Activated CD8-positive, alpha-beta T cell treated with anti-CD3 and anti-CD28 coated beads, Interleukin-2, amount 10 ng/mL, durations not matched to agents 7 days and 5 days (primary cell): Measurements from ENCODE around the gene GGA3. TPM values are rescaled to one million over a fixed set of nuclear protein-coding genes. Genes with fewer than 3 reads are reported as not detected.
"Not testable (repeated sequence)": the region's sequence is repeated elsewhere in the genome, so short reads cannot be mapped to it uniquely, and the experiment has no call there.

Source experiments
- ATAC-seq: fragments of 150-1000 bp; cut with Tn5 transposase; one replicate; pipeline ENCODE4 v1.10.0; 2021; ENCODE audit warnings: moderate library complexity
- CTCF ChIA-PET: fragments of 350-600 bp; sonication (Branson Sonifier 250); formaldehyde crosslinking; loops from one replicate; lab custom pipeline; 2021; ENCODE audit warnings: antibody characterized with exemption; lab: Charles Lee
- POLR2A ChIA-PET: fragments of 350-600 bp; sonication (Branson Sonifier 250); formaldehyde crosslinking; loops from one replicate; lab custom pipeline; 2021; ENCODE audit warnings: antibody characterized with exemption; lab: Charles Lee
- DNase-seq: peaks from one replicate; pipeline ENCODE4 v3.0.0-alpha.2; 2020
- H3K27ac Mint-ChIP-seq: one replicate; pipeline ENCODE4 v1.8.0; 2021; ENCODE audit warnings: mild to moderate bottlenecking, mixed read lengths
- H3K27me3 Mint-ChIP-seq: one replicate; pipeline ENCODE4 v1.8.0; 2021; ENCODE audit warnings: low read depth, mixed read lengths
- H3K36me3 Mint-ChIP-seq: one replicate; pipeline ENCODE4 v1.8.0; 2021; ENCODE audit warnings: low read depth, mixed read lengths
- H3K4me1 Mint-ChIP-seq: one replicate; pipeline ENCODE4 v1.8.0; 2021; ENCODE audit warnings: low read depth, mixed read lengths
- H3K4me3 Mint-ChIP-seq: one replicate; pipeline ENCODE4 v1.8.0; 2021; ENCODE audit warnings: mild to moderate bottlenecking, mixed read lengths
- H3K9me3 Mint-ChIP-seq: one replicate; pipeline ENCODE4 v1.8.0; 2022; ENCODE audit warnings: mixed read lengths; ENCODE audit not compliant: insufficient read depth
- total RNA-seq, 2 experiments: library from RNA; stranded (reverse); gene quantifications; one replicate each; pipeline ENCODE4 v1.2.3, GENCODE V29; 2021

Gene GGA3
- total RNA-seq, 2 experiments from 2014 or later = 65.7 to 75.4 TPM

- no peaks in the 10 kb centered on the region for H3K27me3 Mint-ChIP-seq
- peaks cover 25% of the 10 kb centered on the region for H3K36me3 Mint-ChIP-seq
- H3K9me3 Mint-ChIP-seq = no peaks in the 10 kb centered on the region
- ATAC-seq (peak; percentile 14), DNase-seq (peak; percentile 83)
- peak overlapping the region; percentile 100 for H3K27ac Mint-ChIP-seq
- ChIA-PET CTCF (interaction anchor here (0.5 to 3.5 kb wide), 23 partner anchors 12 to 291 kb away, joined by 3 to 75 read pairs (median 6); partner anchors contain the start of genes GGA3, GRB2, MIF4GD and MRPS7), POLR2A (interaction anchor here (0.6 to 3.8 kb wide), 23 partner anchors 7 to 417 kb away, joined by 3 to 76 read pairs (median 5); partner anchors contain the start of genes FDXR, GGA3, GRB2 and MIF4GD)
- peaks cover 27% of the 10 kb centered on the region for H3K4me1 Mint-ChIP-seq
- H3K4me3 Mint-ChIP-seq = peak overlapping the region; percentile 97
Observed at GRCh38 chr17:75289832-75290337, 28.5 kb upstream of the GGA3 start.

- POLR2A ChIA-PET = interaction anchor here (0.6 to 3.8 kb wide), 27 partner anchors 8 to 416 kb away, joined by 3 to 76 read pairs (median 5); partner anchors contain the start of genes FDXR, GGA3, GRB2 and MIF4GD
- Mint-ChIP-seq H3K4me1 (peaks cover 27% of the 10 kb centered on the region), H3K9me3 (no peaks in the 10 kb centered on the region), H3K27me3 (no peaks in the 10 kb centered on the region), H3K4me3 (peak within 1 kb of the TSS; percentile 97), H3K36me3 (peaks cover 26% of the 10 kb centered on the region), H3K27ac (peak within 1 kb of the TSS; percentile 100)
- ATAC-seq (peak; percentile 92), DNase-seq (peak; percentile 99)
- CTCF ChIA-PET = interaction anchor here (0.5 to 3.5 kb wide), 28 partner anchors 11 to 312 kb away, joined by 3 to 75 read pairs (median 5); partner anchors contain the start of genes GGA3, GRB2, MIF4GD and MRPS7
Observed at GRCh38 chr17:75289115-75289831, 27.9 kb upstream of the GGA3 start, which contains the start of gene SLC25A19. Gene SLC25A19 (minus strand): TSS chr17:75289433. CDS start chr17:75286764, 2,669 bp downstream.

- H3K9me3 Mint-ChIP-seq = no peaks in the 10 kb centered on the region
- peak; percentile 28 for ATAC-seq
- peaks cover 27% of the 10 kb centered on the region for H3K4me1 Mint-ChIP-seq
- H3K27me3 Mint-ChIP-seq = no peaks in the 10 kb centered on the region
- H3K36me3 Mint-ChIP-seq = peaks cover 27% of the 10 kb centered on the region
- peak overlapping the region; percentile 97 for H3K4me3 Mint-ChIP-seq
- ChIA-PET POLR2A (interaction anchor here (0.7 to 3.8 kb wide), 24 partner anchors 8 to 416 kb away, joined by 3 to 76 read pairs (median 5); partner anchors contain the start of genes FDXR, GGA3, GRB2 and MIF4GD), CTCF (interaction anchor here (0.6 to 3.5 kb wide), 26 partner anchors 11 to 313 kb away, joined by 3 to 75 read pairs (median 6); partner anchors contain the start of genes GGA3, GRB2, MIF4GD and MRPS7)
- H3K27ac Mint-ChIP-seq = peak overlapping the region; percentile 100
- peak; percentile 67 for DNase-seq
Observed at GRCh38 chr17:75288770-75289114, 27.3 kb upstream of the GGA3 start.

- Mint-ChIP-seq H3K4me1 (peaks cover 27% of the 10 kb centered on the region), H3K27me3 (no peaks in the 10 kb centered on the region), H3K4me3 (peak overlapping the region; percentile 97), H3K27ac (peak overlapping the region; percentile 100), H3K36me3 (peaks cover 31% of the 10 kb centered on the region), H3K9me3 (no peaks in the 10 kb centered on the region)
- ChIA-PET POLR2A (interaction anchor here (0.9 to 3.8 kb wide), 17 partner anchors 8 to 379 kb away, joined by 3 to 76 read pairs (median 6); partner anchors contain the start of genes GGA3, GRB2, MIF4GD and MRPS7), CTCF (interaction anchor here (1.1 to 3.2 kb wide), 8 partner anchors 10 to 174 kb away, joined by 3 to 75 read pairs (median 8); partner anchors contain the start of gene MIF4GD)
- DNase-seq (no peak), ATAC-seq (no peak)
Observed at GRCh38 chr17:75288359-75288758, 27.0 kb upstream of the GGA3 start.

- POLR2A ChIA-PET = no interaction called here
- peaks cover 33% of the 10 kb centered on the region for H3K36me3 Mint-ChIP-seq
- H3K4me1 Mint-ChIP-seq = peaks cover 27% of the 10 kb centered on the region
- no peak for DNase-seq
- H3K9me3 Mint-ChIP-seq = no peaks in the 10 kb centered on the region
- no peaks in the 10 kb centered on the region for H3K27me3 Mint-ChIP-seq
- peak overlapping the region; percentile 97 for H3K4me3 Mint-ChIP-seq
- CTCF ChIA-PET = interaction anchor here (2.8 kb wide), 1 partner anchor 16 kb away, joined by 75 read pairs; the partner anchor contains the start of gene MIF4GD
- H3K27ac Mint-ChIP-seq = no peak overlapping the region
- ATAC-seq = no peak
Observed at GRCh38 chr17:75287221-75287620, 25.8 kb upstream of the GGA3 start.

- H3K36me3 Mint-ChIP-seq = peaks cover 40% of the 10 kb centered on the region
- CTCF ChIA-PET = interaction anchor here (1.3 to 2.1 kb wide), 3 partner anchors 12 to 127 kb away, joined by 5 to 11 read pairs (median 6); partner anchors contain the start of gene MIF4GD
- no peaks in the 10 kb centered on the region for H3K9me3 Mint-ChIP-seq
- no peak for DNase-seq
- no peak overlapping the region for H3K27ac Mint-ChIP-seq
- POLR2A ChIA-PET = interaction anchor here (0.9 to 1.8 kb wide), 2 partner anchors 11 to 14 kb away, joined by 3 to 8 read pairs; partner anchors contain the start of gene MIF4GD
- H3K4me1 Mint-ChIP-seq = peaks cover 22% of the 10 kb centered on the region
- ATAC-seq = no peak
- no peak overlapping the region for H3K4me3 Mint-ChIP-seq
- no peaks in the 10 kb centered on the region for H3K27me3 Mint-ChIP-seq
Observed at GRCh38 chr17:75285123-75285522, 23.7 kb upstream of the GGA3 start.

GRCh38 chr17:75280189-75280588 is 18.8 kb upstream of the GGA3 start:
- ChIA-PET POLR2A (interaction anchor here (1.3 kb wide), 1 partner anchor 9 kb away, joined by 5 read pairs; the partner anchor contains the start of gene SLC25A19), CTCF (interaction anchor here (1.5 kb wide), 1 partner anchor 9 kb away, joined by 5 read pairs; the partner anchor contains the start of gene MIF4GD)
- DNase-seq = not testable (repeated sequence)

GRCh38 chr17:75277664-75278071 is 16.3 kb upstream of the GGA3 start:
- no peak for ATAC-seq
- H3K4me1 Mint-ChIP-seq = peaks cover 14% of the 10 kb centered on the region
- ChIA-PET POLR2A (interaction anchor here (0.8 to 0.9 kb wide), 2 partner anchors 11 to 16 kb away, joined by 3 read pairs; partner anchors contain the start of genes MRPS7 and SLC25A19), CTCF (interaction anchor here (2.0 kb wide), 1 partner anchor 12 kb away, joined by 6 read pairs; the partner anchor contains the start of gene SLC25A19)
- H3K27ac Mint-ChIP-seq = no peak overlapping the region
- no peaks in the 10 kb centered on the region for H3K9me3 Mint-ChIP-seq
- no peak for DNase-seq
- peaks cover 34% of the 10 kb centered on the region for H3K36me3 Mint-ChIP-seq
- no peaks in the 10 kb centered on the region for H3K27me3 Mint-ChIP-seq
- H3K4me3 Mint-ChIP-seq = no peak overlapping the region

More at GRCh38 chr17:75280189-75280588, 18.8 kb upstream of the GGA3 start:
- not testable (repeated sequence) for H3K27ac Mint-ChIP-seq, H3K4me1 Mint-ChIP-seq, H3K9me3 Mint-ChIP-seq, H3K4me3 Mint-ChIP-seq, H3K27me3 Mint-ChIP-seq, ATAC-seq
- H3K36me3 Mint-ChIP-seq = peaks cover 29% of the 10 kb centered on the region

GRCh38 chr17:75273977-75274708 is 12.7 kb upstream of the GGA3 start:
- Mint-ChIP-seq H3K27me3 (no peaks in the 10 kb centered on the region), H3K4me3 (no peak overlapping the region), H3K4me1 (peaks cover 31% of the 10 kb centered on the region), H3K9me3 (no peaks in the 10 kb centered on the region), H3K27ac (peak overlapping the region; percentile 63), H3K36me3 (peaks cover 28% of the 10 kb centered on the region)
- CTCF ChIA-PET = interaction anchor here (0.6 to 6.0 kb wide), 4 partner anchors 13 to 138 kb away, joined by 3 to 98 read pairs (median 5); partner anchors contain the start of genes GGA3, MRPS7 and SLC25A19
- ATAC-seq (no peak), DNase-seq (no peak)
- POLR2A ChIA-PET = interaction anchor here (0.6 to 6.9 kb wide), 4 partner anchors 11 to 31 kb away, joined by 3 to 76 read pairs (median 3); partner anchors contain the start of genes MRPS7 and SLC25A19

- H3K27ac Mint-ChIP-seq = peak overlapping the region; percentile 72
- ATAC-seq = no peak
- DNase-seq = no peak
- ChIA-PET CTCF (interaction anchor here (0.9 to 6.0 kb wide), 6 partner anchors 12 to 139 kb away, joined by 3 to 98 read pairs (median 8); partner anchors contain the start of genes GGA3, MRPS7 and SLC25A19), POLR2A (interaction anchor here (1.4 to 6.9 kb wide), 4 partner anchors 12 to 90 kb away, joined by 3 to 112 read pairs (median 42); partner anchors contain the start of genes GGA3, MRPS7, SLC25A19 and SUMO2)
- H3K4me3 Mint-ChIP-seq = peak overlapping the region; percentile 81
- H3K9me3 Mint-ChIP-seq = no peaks in the 10 kb centered on the region
- H3K27me3 Mint-ChIP-seq = no peaks in the 10 kb centered on the region
- H3K36me3 Mint-ChIP-seq = peaks cover 26% of the 10 kb centered on the region
- H3K4me1 Mint-ChIP-seq = peaks cover 35% of the 10 kb centered on the region
Observed at GRCh38 chr17:75272848-75273184, 11.4 kb upstream of the GGA3 start.
